WERI-Rb-1 (cell line): ENCODE measurements around the gene COL4A4.
"Not testable (repeated sequence)": the region's sequence is repeated elsewhere in the genome, so short reads cannot be mapped to it uniquely, and the experiment has no call there.

Experiments
- DNase-seq: peaks from one replicate; pipeline ENCODE4 v3.0.0-alpha.2; 2020
- H3K27ac ChIP-seq: fragments of 250-450 bp; sonication (Bioruptor Pico); 2 replicates; pipeline ENCODE4 v1.5.1; 2020; ENCODE audit warnings: mild to moderate bottlenecking, moderate library complexity
- H3K27me3 ChIP-seq: fragments of 250-450 bp; sonication (Bioruptor Pico); 2 replicates; pipeline ENCODE4 v1.5.1; 2021; ENCODE audit warnings: mild to moderate bottlenecking, low read depth, moderate library complexity; ENCODE audit not compliant: insufficient read depth, severe bottlenecking
- H3K36me3 ChIP-seq: fragments of 250-450 bp; sonication (Bioruptor Pico); 2 replicates; pipeline ENCODE4 v1.5.1; 2020; ENCODE audit warnings: mild to moderate bottlenecking, moderate library complexity
- H3K4me3 ChIP-seq: 2 replicates; pipeline ENCODE4 v1.5.1; 2011; ENCODE audit warnings: low read depth, mild to moderate bottlenecking, control low read depth, low read length
- H3K9me3 ChIP-seq: fragments of 250-450 bp; sonication (Bioruptor Pico); 2 replicates; pipeline ENCODE4 v1.5.1; 2021; ENCODE audit warnings: mild to moderate bottlenecking, moderate library complexity; ENCODE audit not compliant: severe bottlenecking
- CTCF ChIP-seq: IDR thresholded peaks from 2 replicates; pipeline ENCODE4 v1.5.1; 2011; ENCODE audit warnings: low read depth, mild to moderate bottlenecking, control low read depth, inconsistent platforms, low read length

COL4A4 gene

GRCh38 chr2:227079726-227080125, 84.3 kb downstream of the COL4A4 start:
- no peak for TF ChIP-seq CTCF
- Histone ChIP-seq H3K9me3 (no peaks in the 10 kb centered on the region), H3K27ac (no peak overlapping the region), H3K4me3 (no peak overlapping the region), H3K36me3 (no peaks in the 10 kb centered on the region), H3K27me3 (peaks cover 6% of the 10 kb centered on the region)
- DNase-seq: no peak

- not testable (repeated sequence) for H3K9me3 ChIP-seq, H3K36me3 ChIP-seq, H3K27me3 ChIP-seq, H3K4me3 ChIP-seq, DNase-seq, H3K27ac ChIP-seq
These were observed 98.9 kb downstream of the COL4A4 start for GRCh38 chr2:227065065-227065464.

DNA sequence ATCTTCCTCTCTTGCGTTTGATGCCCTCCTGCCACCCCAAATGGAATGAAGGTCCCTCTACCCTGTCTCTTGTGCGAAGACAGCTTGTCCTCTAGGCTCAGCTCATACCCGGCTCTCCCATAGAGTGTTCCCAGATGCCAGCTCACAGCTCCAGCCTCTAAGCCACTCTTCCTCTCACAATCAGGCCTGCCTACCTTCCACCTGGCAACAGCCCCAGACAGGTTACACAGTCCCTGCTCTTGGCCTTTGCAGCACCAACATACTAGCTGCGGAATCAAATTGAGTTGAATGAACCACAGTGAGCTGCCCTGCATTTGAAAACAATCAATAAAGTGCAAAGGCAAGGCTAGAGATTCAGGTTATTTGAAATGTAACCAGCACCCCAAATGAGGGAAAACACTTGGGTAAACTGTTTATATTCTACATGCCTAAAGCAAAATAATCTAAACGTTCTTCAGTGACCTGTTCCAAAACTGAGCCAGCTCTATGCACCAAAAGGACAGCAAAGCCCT, 105.1 kb downstream of the COL4A4 start:
- no peaks in the 10 kb centered on the region for H3K36me3 ChIP-seq
- H3K27me3 ChIP-seq: no peaks in the 10 kb centered on the region
- no peak overlapping the region for H3K4me3 ChIP-seq
- no peak for DNase-seq
- H3K27ac ChIP-seq: no peak overlapping the region
- H3K9me3 ChIP-seq: no peaks in the 10 kb centered on the region
- no peak for TF ChIP-seq CTCF

- no peak for TF ChIP-seq CTCF
- H3K4me3 ChIP-seq: no peak overlapping the region
- H3K9me3 ChIP-seq: no peaks in the 10 kb centered on the region
- H3K27ac ChIP-seq: no peak overlapping the region
- H3K27me3 ChIP-seq: no peaks in the 10 kb centered on the region
- no peaks in the 10 kb centered on the region for H3K36me3 ChIP-seq
- no peak for DNase-seq
These were observed 106.1 kb downstream of the COL4A4 start for GRCh38 chr2:227057743-227058447.

DNA sequence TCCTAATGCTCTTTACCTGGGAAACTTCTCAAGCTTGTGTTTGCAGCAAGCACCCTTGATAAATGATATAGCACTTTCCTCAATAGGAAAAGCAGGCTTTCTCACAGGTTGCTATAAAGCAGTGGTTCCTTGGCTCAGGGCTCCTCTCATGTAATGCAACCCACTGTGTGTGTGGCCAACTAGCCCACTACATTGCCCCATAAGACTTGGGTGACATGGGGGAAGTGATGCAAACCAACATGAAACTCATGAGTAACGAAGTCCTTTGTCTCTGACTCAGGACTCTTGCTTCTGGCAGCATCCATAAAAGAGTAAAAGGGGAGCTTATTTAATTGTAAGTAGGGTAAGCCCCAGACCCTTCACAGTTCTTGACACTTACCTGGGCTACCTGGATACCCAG, 106.9 kb downstream of the COL4A4 start:
- Histone ChIP-seq H3K36me3 (no peaks in the 10 kb centered on the region), H3K27ac (no peak overlapping the region)

DNA sequence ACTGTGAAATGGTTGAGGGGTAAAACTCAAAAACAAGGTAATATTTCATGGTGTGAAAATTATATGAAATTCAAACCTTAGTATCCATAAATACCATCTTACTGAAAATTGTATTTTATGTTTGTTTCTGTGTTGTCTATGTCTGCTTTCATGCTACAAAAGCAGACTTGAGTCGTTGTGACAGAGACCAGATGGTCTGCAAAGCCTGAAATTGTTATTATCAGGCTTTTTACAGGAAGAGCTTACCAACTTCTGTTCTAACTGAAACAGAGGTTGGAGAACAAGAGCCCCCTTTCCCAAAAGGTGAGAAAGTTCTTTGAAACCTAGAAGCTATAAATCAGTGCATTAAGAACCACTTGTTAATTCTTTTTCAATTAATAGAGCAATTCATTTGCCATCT, 110.0 kb downstream of the COL4A4 start:
- no peak for TF ChIP-seq CTCF
- Histone ChIP-seq H3K36me3 (no peaks in the 10 kb centered on the region), H3K9me3 (no peaks in the 10 kb centered on the region), H3K27me3 (no peaks in the 10 kb centered on the region), H3K27ac (no peak overlapping the region), H3K4me3 (no peak overlapping the region)
- DNase-seq: no peak

More for the DNA sequence above, 106.9 kb downstream of the COL4A4 start:
- Histone ChIP-seq H3K27me3 (no peaks in the 10 kb centered on the region), H3K4me3 (no peak overlapping the region), H3K9me3 (no peaks in the 10 kb centered on the region)
- TF ChIP-seq CTCF: no peak
- no peak for DNase-seq
